ENCODE measurements around the gene C1orf35. TPM values are rescaled to one million over a fixed set of nuclear protein-coding genes. Genes with fewer than 3 reads are reported as not detected.
A peak's percentile ranks its signal among the peaks of the same experiment; 100 is the strongest.

The C1orf35 gene
- polyA plus RNA-seq, 3 donors = 6.9 to 34.2 (median 10.6) TPM

GRCh38 chr1:228144193-228144992 is 41.3 kb upstream of the C1orf35 start:
- intact Hi-C loops (cut with micrococcal nuclease) = loop anchor here in 1 of 2 donors (5.0 kb wide), 1 partner anchor 37 kb away; the partner anchor contains the start of gene MRPL55
- Histone ChIP-seq H3K9me3 (replicated peaks in 1 of 2; ENCODE audit: control insufficient read depth in 1 of 2, insufficient read depth in 1 of 2, low read length in 2 of 2) (no peaks in the 10 kb centered on the region), H3K4me1 (ENCODE audit: control insufficient read depth in 1 of 2, insufficient read depth in 2 of 2, low read length in 2 of 2) (peaks cover 19 to 25% of the 10 kb centered on the region in 2 donors), H3K27me3 (ENCODE audit: control insufficient read depth in 2 of 2, insufficient read depth in 2 of 2, low read length in 2 of 2) (no peaks in the 10 kb centered on the region), H3K9ac (ENCODE audit: insufficient read depth, low read length, poor library complexity, severe bottlenecking) (no peak overlapping the region), H3K4me2 (replicated peaks; ENCODE audit: extremely low read depth, low read length, poor library complexity, severe bottlenecking) (no peak overlapping the region), H3K36me3 (replicated peaks in 1 of 2; ENCODE audit: control insufficient read depth in 1 of 2, insufficient read depth in 2 of 2, low read length in 2 of 2) (peaks cover 36 to 40% of the 10 kb centered on the region in 2 donors), H2AFZ (ENCODE audit: insufficient read depth, low read depth, low read length, poor library complexity, severe bottlenecking) (no peak overlapping the region), H3K4me3 (replicated peaks in 1 of 3; ENCODE audit: low read depth in 2 of 3, low read length in 3 of 3) (no peak overlapping the region), H4K20me1 (ENCODE audit: insufficient read depth, low read length) (peaks cover 90% of the 10 kb centered on the region), H3K79me2 (ENCODE audit: insufficient read depth, low read length) (peaks cover 64% of the 10 kb centered on the region), H3K27ac (ENCODE audit: low read depth in 1 of 2, low read length in 2 of 2) (no peak overlapping the region)
- no peak for DNase-seq
- H3K36me3 Mint-ChIP-seq = peaks cover 17 to 51% of the 10 kb centered on the region in 2 donors
- WGBS (ENCODE audit: insufficient coverage) = 91% methylated on average over 10 of the region's 16 CpGs
- H3K27ac Mint-ChIP-seq = peak overlapping the region in 2 of 7 donors; percentile 55 to 59
- no peak overlapping the region for H3K4me3 Mint-ChIP-seq
- H3K27me3 Mint-ChIP-seq (ENCODE audit: low read depth in 3 of 3) = peaks cover 0 to 5% (median 0%) of the 10 kb centered on the region in 3 donors
- no peak for TF ChIP-seq CTCF (IDR thresholded peaks at IDR 0.05)
- peaks cover 31% of the 10 kb centered on the region for H3K4me1 Mint-ChIP-seq
- H3K9me3 Mint-ChIP-seq = no peaks in the 10 kb centered on the region

DNA sequence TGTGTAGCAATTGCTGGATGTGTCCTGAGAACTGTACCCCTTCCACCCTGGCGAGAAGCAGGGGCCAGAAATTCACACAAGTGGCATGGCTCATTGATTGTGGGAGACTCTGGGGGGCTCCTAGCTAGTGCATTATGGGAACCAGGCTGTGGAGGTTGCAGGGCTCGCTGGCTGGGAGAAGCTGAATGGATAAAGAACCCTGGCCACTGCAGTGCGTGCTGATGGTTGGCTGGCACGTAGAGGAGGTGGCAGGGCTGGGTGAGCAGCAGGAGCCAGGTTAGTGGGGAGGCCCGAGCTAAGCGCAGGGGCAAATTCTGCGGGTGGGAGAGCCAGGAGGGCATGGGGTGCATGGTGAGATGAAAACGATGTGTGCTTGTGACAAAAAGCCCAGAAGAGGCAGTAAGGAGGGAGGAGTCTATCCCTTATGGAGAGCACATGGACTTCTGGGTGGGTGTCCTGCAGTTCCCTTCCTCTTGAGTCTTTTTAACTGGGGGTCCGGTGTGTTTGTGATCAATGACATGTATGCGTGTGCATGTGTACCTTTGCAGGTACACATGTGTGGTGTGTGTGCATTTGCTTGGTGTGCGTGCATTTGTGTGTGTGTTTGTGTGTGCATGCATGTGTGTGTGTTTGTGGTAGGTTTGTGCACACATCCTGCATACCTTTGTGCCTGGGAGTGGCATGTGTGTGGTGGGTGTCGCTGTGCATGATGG is 40.5 kb upstream of the C1orf35 start:
- H3K4me1 Mint-ChIP-seq = peaks cover 34% of the 10 kb centered on the region
- no peak overlapping the region for H3K4me2 ChIP-seq (replicated peaks; ENCODE audit: extremely low read depth, low read length, poor library complexity, severe bottlenecking)
- no peak overlapping the region for H2AFZ ChIP-seq (ENCODE audit: insufficient read depth, low read depth, low read length, poor library complexity, severe bottlenecking)
- no peaks in the 10 kb centered on the region for H3K9me3 Mint-ChIP-seq
- no peaks in the 10 kb centered on the region for H3K27me3 ChIP-seq (ENCODE audit: control insufficient read depth in 2 of 2, insufficient read depth in 2 of 2, low read length in 2 of 2)
- no peak overlapping the region for H3K27ac ChIP-seq (ENCODE audit: low read depth in 1 of 2, low read length in 2 of 2)
- peaks cover 83% of the 10 kb centered on the region for H4K20me1 ChIP-seq (ENCODE audit: insufficient read depth, low read length)
- peaks cover 31 to 36% of the 10 kb centered on the region in 2 donors for H3K36me3 ChIP-seq (replicated peaks in 1 of 2; ENCODE audit: control insufficient read depth in 1 of 2, insufficient read depth in 2 of 2, low read length in 2 of 2)
- WGBS (ENCODE audit: insufficient coverage) = 96% methylated on average over 11 of the region's 12 CpGs
- H3K27ac Mint-ChIP-seq = peak overlapping the region in 1 of 7 donors; percentile 59
- H3K4me3 Mint-ChIP-seq = no peak overlapping the region
- DNase-seq = no peak
- H3K27me3 Mint-ChIP-seq (ENCODE audit: low read depth in 3 of 3) = peaks cover 0 to 5% (median 0%) of the 10 kb centered on the region in 3 donors
- intact Hi-C loops (cut with micrococcal nuclease) = loop anchor here in 1 of 2 donors (5.0 kb wide), 1 partner anchor 36 kb away; the partner anchor contains the start of gene MRPL55
- H3K36me3 Mint-ChIP-seq = peaks cover 17 to 48% of the 10 kb centered on the region in 2 donors
- no peak overlapping the region for H3K9ac ChIP-seq (ENCODE audit: insufficient read depth, low read length, poor library complexity, severe bottlenecking)
- TF ChIP-seq CTCF (IDR thresholded peaks at IDR 0.05) = no peak
- peaks cover 64% of the 10 kb centered on the region for H3K79me2 ChIP-seq (ENCODE audit: insufficient read depth, low read length)
- peaks cover 23 to 31% of the 10 kb centered on the region in 2 donors for H3K4me1 ChIP-seq (ENCODE audit: control insufficient read depth in 1 of 2, insufficient read depth in 2 of 2, low read length in 2 of 2)
- H3K4me3 ChIP-seq (replicated peaks in 1 of 3; ENCODE audit: low read depth in 2 of 3, low read length in 3 of 3) = no peak overlapping the region
- H3K9me3 ChIP-seq (replicated peaks in 1 of 2; ENCODE audit: control insufficient read depth in 1 of 2, insufficient read depth in 1 of 2, low read length in 2 of 2) = no peaks in the 10 kb centered on the region

Data from CD14-positive monocyte (primary cell).